HG03558 (cell line): ENCODE data around the gene MAGI1.
"Not testable (repeated sequence)": the region's sequence is repeated elsewhere in the genome, so short reads cannot be mapped to it uniquely, and the experiment has no call there.

Experiments
- ATAC-seq: cut with Tn5 transposase; IDR thresholded peaks from one replicate; pipeline ENCODE4 v1.9.1; 2021; ENCODE audit warnings: moderate number of reproducible peaks; ENCODE audit not compliant: unreplicated experiment; ENCODE audit errors: extremely low read depth

MAGI1 gene

DNA sequence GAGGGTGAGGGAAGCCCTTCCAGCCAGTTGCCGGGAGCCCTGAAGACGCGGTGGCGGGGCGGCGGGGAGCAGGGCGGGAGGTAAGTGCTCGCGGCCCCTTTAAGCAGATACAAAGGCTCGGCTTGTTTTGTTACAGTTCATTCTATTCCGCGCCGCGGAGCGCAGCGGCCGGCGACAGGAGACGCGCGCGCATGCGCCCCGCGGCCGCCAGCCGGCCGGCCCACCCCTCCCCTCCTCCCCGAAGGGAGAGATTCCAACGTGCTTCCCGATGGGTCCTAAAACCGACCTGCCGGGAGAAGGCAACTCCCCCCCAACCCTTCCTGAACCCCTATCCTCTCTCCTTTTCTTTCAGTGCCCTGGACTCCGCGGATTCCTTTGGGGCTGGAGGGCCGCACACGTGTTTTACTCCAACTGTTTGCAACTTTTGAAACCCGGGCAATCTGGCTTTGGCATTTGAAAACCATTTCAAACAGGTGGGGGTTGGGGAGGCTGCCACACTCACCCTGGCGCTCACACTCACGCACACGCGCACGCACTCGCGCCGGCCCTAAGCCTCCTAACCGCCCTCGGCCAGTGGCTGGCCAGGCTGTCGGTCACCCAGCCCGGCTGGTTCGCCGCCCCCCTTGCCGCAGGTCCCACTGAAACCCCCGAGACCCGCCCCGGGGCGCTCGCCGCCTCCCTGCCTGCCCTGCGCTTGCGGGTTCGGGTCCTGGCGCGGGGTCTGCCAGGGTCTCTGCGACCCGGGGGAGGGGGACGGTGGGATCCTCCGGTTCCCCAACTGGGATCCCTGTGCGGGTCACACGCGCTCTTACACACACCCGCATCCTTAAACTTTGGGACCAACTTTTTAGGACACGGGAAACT is at the start of gene MAGI1:
Gene MAGI1, minus strand, starts transcription at position 193 of the 864 bp plus-strand sequence. CDS start 610 bp downstream, outside the sequence.
- peak; percentile 49 for ATAC-seq

DNA sequence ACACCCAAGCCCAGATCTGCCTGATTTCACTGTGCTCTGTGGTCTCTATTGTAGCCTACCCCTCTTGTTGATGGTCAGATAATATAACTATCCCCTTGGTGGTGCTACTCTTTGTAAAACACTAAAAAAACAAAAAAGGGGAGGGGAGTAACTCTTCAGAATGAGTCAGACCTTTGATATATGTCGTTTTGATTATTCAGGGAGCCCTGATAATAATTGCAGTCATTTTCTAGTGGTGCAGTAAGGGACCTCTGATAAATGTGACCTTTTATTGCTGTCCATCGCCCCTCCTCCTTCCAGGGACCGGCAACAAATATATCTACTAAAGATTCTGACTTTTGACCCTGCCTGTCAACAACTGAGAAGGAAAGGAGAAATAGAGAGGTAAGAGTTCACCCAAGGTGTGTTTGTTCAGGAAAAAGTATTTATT is 45.1 kb upstream of the MAGI1 start:
- ATAC-seq: no peak

DNA sequence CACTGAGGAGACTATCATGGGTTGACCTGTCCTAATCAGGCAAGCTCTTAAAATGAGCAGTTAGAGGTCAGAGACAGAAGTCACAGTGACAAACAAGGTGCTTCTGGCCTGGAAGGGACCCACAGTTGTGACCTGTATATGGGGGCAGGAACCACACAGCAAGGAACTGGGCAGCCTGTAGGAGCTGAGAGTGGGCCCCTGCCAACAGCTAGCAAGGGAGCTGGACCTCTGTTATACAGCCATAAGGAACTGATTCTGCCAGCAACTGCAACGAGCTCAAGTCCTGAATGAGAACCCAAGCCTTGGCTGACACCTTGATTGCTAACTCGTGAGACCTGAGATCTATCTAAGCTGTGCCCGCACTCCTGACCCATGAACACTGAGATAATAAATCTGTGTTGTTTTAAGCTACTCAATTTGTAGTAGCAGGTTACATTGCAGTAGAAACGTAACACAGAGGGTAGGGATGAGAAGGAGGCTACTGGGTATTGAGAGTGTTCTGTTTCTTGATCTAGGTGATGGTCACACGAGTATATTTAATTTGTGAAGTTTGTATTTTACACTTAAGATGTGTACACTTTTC is 44.5 kb upstream of the MAGI1 start:
- ATAC-seq: no peak

DNA sequence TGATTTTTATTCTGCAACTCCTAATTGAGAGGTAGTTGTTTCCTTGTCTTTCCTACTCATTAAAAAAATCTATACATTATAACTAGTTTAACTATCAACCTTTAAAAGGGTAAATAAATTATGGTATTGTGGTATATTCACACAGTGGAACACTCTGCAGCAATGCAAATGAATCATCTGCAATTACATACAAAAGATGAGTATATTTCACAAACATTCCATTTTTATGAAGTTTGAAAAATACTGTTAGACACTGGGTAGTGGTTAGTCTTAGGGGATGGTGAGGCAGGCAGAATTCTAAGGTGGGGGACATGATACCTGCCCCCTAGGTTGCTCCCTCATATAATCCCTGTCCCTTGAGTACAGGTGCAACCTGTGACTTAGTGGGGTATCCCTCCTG is 44.0 kb upstream of the MAGI1 start:
- ATAC-seq: no peak

DNA sequence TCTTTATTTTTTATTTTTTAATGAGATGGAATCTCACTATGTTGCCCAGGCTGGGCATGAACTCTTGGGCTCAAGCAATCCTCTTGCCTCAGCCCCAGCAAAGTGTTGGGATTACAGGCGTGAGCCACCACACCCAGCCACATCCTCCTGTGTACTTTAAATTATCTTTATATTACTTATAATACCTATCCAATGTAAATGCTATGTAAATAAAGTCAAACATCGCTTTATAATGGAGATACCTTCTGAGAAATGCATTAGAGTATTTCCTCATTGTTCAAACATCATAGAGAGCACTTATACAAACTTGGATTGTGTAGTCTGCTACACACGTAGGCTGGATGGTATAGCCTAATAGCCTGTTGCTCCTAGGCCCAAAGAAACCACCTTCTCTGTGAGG is 41.4 kb upstream of the MAGI1 start:
- no peak for ATAC-seq

DNA sequence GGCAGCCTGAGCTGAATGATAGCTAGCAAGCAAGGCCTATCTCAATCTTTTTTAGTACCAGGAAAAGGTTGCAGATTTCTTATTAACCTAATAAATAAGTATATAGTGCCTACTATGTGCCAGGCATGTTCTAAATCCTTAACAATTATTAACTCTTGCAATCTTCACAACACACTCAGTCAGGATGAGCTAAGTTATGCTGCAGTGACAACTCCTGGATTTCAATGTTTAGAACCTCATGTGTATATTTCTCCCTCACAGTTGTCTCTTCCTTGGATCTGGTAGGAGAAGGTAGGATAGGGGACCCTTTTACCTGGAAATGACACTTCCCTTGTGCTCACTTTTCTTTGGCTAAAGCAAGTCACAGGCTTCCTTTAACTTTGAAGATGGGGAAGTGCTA is 39.3 kb upstream of the MAGI1 start:
- no peak for ATAC-seq

DNA sequence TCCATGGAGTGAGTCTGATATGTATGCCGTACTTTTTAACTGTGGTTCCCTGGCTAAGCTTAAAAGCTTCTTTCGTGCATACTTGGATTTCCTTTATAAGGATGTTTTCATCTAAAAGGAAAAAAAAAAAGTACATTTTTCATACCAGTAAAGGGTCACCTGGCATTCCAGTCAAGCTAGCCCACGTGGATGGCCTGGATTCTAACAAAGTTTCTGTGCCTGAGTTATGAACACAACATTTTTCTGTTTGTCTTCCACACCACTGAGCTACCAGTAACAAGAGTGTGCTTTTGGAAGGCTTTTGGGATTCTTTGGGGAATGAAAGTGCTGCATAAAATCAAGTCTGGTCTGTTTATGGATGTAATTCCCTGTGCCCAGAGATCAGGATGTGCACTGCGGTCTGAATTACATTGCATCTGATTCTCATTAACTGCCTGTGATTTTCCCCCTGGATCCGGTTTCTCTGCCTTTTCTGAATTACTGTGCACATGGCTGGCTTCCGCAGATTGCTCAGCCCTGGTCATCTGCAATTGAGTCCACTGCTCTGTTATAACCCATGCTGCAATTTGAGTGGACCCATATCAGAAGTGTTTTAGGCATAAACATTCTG is 38.2 kb upstream of the MAGI1 start:
- ATAC-seq: no peak

DNA sequence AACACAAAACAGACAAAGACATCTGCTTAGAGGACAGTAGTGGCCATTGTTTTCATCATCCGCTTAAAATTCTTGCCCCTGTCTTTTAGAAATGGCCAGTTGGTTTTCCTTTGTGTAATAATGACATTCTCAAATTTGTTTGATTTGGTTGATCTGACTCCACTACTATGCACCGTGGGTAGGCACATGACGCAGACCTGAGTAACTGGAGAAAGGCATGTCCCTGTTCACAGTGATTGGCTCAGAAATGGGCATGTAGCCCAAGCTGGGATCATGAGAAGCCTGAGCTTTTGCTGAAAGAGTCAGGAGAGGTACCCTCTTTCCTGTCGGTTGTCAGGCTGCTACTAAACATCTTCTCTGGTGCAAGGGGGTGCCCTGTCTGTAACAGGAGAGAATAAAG is 36.6 kb upstream of the MAGI1 start:
- ATAC-seq: no peak

DNA sequence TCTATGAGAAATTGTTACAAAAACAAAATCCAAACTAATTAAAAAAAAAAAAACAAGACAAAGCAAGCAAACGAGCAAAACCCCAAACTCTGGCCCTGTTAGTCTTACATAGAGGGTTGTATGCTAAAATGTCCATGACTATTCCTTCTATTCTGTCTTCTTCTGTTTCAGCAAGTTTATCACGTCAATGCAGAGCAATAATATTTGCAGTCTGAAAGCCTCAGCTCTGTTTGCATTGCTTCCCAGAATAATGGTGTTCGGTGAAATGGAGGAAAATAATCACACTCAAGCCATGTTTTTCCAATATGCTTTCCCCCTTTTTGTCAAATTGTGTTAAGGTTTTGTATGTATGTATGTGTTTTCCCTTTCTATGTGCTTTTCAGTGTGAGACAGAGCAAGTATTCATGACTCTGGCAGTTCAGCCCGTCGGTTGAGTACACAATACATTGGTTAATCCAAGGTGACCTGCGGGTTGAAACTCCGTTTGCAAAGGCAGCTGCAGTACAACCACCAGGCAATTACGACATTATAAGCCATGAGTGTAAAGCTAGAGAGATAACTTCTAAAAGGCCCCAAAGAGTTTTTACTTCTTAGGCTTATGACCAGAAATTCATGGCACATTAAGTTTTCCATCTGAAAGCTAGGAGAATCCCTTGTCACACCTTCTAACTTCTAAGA is 34.9 kb upstream of the MAGI1 start:
- ATAC-seq: no peak

DNA sequence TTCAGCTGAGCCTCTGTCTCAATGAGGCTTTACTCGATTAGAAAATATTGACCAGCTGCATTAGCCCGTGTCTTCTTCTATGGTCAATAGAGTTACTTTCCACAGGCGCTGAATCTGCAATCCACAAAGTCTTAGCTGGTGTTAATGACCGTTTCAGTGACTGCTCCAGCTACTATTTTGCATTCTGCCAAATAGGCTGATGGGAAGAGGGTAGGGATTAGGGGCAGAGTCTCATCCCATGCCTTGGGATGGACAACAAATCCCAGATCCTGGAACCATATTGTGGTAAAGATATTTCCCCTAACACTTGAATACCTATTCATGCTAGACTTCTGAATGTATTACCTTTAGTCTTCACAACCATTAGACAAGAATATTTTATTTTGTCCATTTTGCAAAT is 29.5 kb upstream of the MAGI1 start:
- ATAC-seq: no peak

DNA sequence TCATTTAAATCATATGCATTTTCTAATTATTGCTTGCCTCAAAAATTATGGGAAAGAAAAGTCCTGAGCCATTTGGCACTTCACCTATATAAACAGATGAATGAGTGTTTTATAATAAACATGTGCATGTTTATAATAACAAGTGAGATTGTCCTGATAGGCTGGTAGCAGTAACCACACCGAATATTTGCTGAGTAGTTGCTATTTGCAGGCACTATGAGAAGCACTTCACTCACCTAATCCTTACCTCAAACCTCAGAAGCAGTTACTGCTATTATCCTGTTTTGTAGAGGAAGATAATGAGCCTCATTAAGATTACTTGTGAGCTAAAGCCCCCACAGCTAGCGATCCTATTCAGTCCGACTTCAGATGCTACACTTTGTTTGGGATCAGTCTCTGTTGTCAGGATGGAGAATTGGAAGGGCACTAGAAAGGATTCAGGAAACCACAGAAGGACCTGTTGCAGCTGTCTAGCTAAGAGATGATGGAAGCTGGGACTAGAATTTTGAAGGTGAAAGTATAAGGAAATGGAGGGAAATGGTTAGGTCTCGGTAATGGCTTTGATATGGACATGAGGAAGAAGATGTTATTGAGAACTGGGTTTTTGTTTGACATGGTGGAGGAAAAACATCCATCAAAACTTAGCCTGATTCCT is 28.4 kb upstream of the MAGI1 start:
- ATAC-seq: no peak

DNA sequence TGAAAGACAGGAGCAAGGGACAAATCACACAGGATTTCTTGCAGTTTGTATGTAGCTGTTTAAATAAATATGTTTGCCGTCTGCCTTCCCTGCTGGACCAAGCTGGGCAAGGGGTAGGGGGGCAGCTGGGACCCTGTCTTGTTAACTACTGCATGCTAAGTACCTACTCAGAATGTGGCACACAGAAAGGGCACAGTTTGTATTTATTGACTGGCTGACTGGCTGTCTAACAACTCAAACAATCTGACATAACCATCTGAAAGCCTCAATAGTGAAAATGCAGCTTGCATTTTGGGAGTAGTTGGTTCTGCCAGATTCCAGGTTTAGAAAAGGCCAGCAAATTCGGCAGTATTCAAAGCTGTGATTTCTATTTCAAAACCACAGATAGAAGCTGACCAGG is 16.6 kb upstream of the MAGI1 start:
- ATAC-seq: no peak

DNA sequence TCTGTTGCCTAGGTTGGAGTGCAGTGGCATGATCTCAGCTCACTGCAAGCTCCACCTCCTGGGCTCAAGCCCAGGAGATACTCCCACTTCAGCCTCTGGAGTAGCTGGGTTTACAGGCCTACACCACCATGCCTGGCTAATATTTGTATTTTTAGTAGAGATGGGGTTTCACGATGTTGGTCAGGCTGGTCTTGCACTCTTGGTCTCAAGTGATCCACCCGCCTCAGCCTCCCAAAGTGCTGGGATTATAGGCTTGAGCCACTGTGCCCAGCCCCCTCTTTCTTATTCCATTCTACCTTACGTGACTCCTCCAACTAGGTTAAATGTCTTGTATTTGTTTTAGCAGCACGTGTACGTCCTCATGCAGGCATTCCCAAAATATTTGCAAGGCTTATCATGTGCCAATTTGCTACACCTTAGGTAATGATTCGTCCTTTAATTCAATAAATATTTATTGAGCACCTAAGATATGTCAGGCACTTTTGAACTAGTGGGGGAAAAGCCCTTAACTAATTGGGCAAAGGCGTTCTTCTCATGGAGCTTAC is 14.9 kb upstream of the MAGI1 start:
- no peak for ATAC-seq

DNA sequence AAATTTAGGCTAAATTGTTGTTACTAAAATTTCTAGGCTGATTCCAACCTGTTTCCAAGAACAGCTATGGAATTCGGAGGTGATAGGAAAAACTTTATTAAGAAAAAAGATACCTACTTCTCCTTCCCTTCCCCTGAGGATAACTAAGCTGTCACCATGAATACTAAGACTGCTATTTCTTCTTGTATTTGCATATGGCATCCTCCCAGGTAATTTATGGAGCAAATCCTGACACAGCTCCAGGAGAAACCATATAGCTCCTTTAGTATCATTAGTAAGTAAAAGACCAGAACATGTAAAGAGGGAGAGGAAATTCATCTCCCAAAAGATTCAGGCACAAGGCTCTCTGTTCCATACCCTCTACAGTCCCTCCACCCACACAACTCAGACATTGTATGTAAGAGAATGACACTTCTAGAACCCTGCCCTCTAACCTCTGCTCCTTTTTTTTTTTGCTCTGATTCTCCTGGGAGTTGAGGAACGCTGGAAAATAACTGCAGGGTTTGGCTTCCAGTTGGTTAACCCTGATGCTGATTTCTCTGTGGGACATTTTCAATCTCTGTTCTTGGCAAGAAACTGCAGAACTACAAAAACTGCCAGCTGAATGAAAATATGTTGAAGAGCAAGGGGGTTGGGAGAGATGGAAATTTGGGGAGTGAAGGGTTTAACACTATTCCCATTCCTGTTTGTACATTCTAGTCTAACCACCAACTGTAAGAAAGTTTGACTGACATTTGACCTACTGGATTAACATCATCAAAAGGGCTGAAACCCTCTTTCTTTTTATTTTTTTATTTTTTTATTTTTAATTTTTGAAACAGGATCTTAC is 14.2 kb upstream of the MAGI1 start:
- no peak for ATAC-seq

DNA sequence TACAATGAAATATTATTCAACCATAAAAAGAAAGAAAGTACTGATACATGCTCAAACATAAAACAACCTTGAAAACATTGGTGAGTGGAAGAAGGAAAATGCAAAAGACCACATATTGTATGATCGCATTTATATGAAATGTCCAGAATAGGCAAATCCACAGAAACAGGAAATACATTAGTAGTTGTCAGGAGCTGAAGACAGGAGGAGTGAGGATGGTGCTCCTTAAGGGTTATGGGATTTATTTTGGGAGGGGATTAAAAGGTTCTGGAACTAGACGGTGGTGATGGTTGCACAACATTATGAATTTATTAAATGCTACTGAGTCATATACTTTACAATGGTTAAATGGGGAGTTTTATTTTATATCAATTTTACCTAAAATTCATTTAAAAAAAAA is 12.1 kb upstream of the MAGI1 start:
- ATAC-seq: no peak

DNA sequence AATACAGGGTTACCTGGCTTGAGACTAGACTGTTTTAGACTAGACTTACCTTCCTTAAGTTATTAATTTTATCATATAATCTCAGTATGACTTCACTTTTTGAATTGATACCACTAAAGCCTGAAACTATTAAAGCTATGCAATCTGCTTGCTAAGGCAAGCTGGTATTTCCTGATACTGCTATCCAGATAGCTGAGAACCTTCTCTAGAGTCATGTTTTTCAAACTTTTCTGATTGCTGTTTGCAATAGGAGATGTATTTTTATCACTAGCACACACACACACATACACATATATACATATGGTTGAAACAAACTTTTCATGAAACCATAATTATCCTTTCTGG is 9.3 kb upstream of the MAGI1 start:
- ATAC-seq: no peak

DNA sequence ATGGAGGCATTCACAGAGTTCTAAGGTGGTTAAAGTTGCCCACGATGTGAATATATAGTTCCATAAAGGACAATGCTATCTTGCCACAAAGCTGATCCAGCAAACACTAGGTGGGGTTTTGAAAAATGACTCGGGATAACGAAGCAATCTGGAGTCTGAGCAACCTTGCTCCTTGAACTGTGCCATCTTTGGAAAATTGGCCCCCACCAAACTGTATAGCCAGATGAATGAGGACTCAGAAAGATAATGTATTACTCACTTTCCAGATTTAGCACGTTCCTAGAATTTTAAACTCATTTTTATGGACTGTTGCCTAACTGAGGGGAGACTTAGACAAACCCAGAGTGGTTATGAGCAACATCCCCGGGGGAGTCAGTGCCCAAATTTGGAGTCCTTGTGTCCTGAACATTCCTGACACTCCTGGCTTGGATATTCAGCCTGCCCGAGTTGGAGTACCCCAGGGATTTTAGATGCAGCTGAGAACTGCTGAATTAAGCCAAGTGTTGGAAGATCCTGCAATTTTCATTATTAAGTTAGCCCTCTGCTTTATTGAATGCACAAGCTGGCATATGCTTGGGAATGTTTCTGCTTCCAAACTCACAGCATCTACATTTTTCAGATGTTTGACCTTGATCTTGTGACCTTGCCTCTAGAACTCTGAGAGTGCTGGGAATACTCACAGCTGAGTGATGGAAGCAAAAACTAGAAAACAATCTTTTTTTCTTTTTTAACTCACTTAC is 8.8 kb upstream of the MAGI1 start:
- no peak for ATAC-seq

DNA sequence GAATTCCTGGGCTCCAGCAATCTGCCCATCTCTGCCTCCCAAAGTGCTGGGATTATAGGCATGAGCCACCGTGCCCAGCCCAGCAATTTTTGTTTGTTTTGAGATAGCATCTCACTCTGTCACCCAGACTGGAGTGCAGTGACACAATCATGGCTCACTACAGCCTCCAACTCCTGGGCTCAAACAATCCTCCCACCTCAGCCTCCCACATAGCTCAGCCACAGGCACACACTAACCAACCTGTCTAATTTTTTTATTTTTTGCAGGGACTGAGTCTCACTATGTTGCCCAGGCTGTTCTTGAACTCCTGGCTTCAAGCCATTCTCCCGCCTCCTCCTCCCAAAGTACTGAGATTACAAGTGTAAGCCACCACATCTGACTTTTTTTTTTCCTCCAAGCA is 7.6 kb upstream of the MAGI1 start:
- ATAC-seq: not testable (repeated sequence)

DNA sequence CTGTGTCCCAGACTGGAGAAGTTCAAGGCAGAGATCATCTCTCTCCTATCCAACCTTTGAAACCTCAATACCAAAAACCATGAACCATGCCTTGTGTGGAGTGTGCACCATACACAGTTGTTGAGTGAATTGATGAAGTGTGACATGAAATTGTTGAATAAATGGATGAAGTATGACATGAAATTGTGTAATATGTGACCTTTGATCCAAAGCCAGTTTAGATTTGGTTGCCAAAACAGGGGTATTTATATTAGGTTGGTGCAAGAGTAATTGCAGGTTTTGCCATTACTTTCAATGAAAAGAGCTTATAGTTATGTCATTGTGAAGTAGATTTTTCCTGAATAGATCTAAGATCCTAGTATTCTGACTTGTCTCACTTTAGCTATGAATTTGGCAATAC is 3.1 kb upstream of the MAGI1 start:
- ATAC-seq: no peak
